ENCODE measurements around the gene PNKP. TPM values are rescaled to one million over a fixed set of nuclear protein-coding genes. Genes with fewer than 3 reads are reported as not detected.

The PNKP gene
- polyA plus RNA-seq, 1 donor from 2014 or later, result 43.1 TPM

DNA sequence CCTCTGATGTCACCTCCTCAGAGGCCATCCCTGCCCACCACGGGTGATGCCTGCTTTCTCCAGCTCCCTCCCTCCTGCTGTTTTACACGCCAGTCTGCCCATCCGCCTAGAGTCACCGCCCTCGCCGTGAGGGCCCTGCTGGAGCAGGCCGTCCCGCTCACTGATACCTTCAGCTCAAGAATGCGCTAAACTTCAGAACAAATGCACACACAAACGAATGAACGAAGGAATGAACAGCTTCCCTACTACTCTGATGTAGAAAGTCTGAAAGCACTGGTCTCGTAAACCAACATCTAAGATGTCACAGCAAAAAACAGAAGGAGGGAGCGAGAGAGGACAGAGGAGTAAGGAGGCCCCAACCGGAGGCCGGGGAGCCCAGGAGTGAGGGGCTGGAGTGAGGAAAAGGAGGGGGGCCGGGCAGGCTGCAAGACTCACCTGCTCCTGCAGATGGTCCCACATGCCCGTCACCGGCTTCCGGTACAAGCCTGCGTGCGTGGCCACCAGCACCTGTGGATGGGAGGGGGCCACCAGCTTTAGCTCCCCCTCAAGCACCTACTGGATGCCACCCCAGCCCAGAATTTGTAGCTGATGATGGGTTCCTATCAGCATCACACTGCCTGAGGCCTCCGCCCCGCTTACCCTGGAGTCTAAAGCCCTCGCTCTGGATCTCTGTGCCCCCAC, 4.0 kb downstream of the PNKP start:
- H3K36me3 ChIP-seq (ENCODE audit: insufficient read depth, low read length), result no peaks in the 10 kb centered on the region
- no peak overlapping the region for H3K27ac ChIP-seq (ENCODE audit: low read length)
- no peak overlapping the region for H3K9ac ChIP-seq (ENCODE audit: low read length)
- H2AFZ ChIP-seq (ENCODE audit: low read depth, low read length), result no peak overlapping the region
- no peak overlapping the region for H3K4me2 ChIP-seq (ENCODE audit: low read length)
- H3K9me2 ChIP-seq (ENCODE audit: insufficient read depth, low read length), result no peaks in the 10 kb centered on the region
- H3K79me2 ChIP-seq (replicated peaks; ENCODE audit: insufficient read depth, low read length), result peaks cover 22% of the 10 kb centered on the region
- no peaks in the 10 kb centered on the region for H3F3A ChIP-seq (ENCODE audit: insufficient read depth, low read length, poor library complexity, severe bottlenecking)
- no peak overlapping the region for H3K4me3 ChIP-seq (ENCODE audit: low read length)
- no peaks in the 10 kb centered on the region for H3K9me3 ChIP-seq (ENCODE audit: low read length)
- TF ChIP-seq MXI1 (conservative IDR thresholded peaks at IDR 0.05; ENCODE audit: poor library complexity, severe bottlenecking) (no peak), SMC3 (conservative IDR thresholded peaks at IDR 0.05; ENCODE audit: poor library complexity) (no peak), EZH2 (IDR thresholded peaks at IDR 0.05; ENCODE audit: borderline replicate concordance, insufficient read depth, low read length, poor library complexity, severe bottlenecking) (no peak), RAD21 (conservative IDR thresholded peaks at IDR 0.05) (no peak), EP300 (conservative IDR thresholded peaks at IDR 0.05; ENCODE audit: poor library complexity, severe bottlenecking) (no peak), TAF1 (IDR thresholded peaks at IDR 0.05; ENCODE audit: low read depth) (no peak), POLR2AphosphoS5 (IDR thresholded peaks at IDR 0.05) (no peak)
- TF ChIP-seq, protein P1, sequence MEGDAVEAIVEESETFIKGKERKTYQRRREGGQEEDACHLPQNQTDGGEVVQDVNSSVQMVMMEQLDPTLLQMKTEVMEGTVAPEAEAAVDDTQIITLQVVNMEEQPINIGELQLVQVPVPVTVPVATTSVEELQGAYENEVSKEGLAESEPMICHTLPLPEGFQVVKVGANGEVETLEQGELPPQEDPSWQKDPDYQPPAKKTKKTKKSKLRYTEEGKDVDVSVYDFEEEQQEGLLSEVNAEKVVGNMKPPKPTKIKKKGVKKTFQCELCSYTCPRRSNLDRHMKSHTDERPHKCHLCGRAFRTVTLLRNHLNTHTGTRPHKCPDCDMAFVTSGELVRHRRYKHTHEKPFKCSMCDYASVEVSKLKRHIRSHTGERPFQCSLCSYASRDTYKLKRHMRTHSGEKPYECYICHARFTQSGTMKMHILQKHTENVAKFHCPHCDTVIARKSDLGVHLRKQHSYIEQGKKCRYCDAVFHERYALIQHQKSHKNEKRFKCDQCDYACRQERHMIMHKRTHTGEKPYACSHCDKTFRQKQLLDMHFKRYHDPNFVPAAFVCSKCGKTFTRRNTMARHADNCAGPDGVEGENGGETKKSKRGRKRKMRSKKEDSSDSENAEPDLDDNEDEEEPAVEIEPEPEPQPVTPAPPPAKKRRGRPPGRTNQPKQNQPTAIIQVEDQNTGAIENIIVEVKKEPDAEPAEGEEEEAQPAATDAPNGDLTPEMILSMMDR (IDR thresholded peaks at IDR 0.05; ENCODE audit: poor library complexity, severe bottlenecking), result no peak
- TF ChIP-seq, protein P2, sequence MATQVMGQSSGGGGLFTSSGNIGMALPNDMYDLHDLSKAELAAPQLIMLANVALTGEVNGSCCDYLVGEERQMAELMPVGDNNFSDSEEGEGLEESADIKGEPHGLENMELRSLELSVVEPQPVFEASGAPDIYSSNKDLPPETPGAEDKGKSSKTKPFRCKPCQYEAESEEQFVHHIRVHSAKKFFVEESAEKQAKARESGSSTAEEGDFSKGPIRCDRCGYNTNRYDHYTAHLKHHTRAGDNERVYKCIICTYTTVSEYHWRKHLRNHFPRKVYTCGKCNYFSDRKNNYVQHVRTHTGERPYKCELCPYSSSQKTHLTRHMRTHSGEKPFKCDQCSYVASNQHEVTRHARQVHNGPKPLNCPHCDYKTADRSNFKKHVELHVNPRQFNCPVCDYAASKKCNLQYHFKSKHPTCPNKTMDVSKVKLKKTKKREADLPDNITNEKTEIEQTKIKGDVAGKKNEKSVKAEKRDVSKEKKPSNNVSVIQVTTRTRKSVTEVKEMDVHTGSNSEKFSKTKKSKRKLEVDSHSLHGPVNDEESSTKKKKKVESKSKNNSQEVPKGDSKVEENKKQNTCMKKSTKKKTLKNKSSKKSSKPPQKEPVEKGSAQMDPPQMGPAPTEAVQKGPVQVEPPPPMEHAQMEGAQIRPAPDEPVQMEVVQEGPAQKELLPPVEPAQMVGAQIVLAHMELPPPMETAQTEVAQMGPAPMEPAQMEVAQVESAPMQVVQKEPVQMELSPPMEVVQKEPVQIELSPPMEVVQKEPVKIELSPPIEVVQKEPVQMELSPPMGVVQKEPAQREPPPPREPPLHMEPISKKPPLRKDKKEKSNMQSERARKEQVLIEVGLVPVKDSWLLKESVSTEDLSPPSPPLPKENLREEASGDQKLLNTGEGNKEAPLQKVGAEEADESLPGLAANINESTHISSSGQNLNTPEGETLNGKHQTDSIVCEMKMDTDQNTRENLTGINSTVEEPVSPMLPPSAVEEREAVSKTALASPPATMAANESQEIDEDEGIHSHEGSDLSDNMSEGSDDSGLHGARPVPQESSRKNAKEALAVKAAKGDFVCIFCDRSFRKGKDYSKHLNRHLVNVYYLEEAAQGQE (IDR thresholded peaks at IDR 0.05; ENCODE audit: borderline replicate concordance), result no peak
- H4K20me1 ChIP-seq (ENCODE audit: insufficient read depth), result no peaks in the 10 kb centered on the region
- H3K27me3 ChIP-seq (ENCODE audit: insufficient read depth, low read depth, low read length), result no peaks in the 10 kb centered on the region

DNA sequence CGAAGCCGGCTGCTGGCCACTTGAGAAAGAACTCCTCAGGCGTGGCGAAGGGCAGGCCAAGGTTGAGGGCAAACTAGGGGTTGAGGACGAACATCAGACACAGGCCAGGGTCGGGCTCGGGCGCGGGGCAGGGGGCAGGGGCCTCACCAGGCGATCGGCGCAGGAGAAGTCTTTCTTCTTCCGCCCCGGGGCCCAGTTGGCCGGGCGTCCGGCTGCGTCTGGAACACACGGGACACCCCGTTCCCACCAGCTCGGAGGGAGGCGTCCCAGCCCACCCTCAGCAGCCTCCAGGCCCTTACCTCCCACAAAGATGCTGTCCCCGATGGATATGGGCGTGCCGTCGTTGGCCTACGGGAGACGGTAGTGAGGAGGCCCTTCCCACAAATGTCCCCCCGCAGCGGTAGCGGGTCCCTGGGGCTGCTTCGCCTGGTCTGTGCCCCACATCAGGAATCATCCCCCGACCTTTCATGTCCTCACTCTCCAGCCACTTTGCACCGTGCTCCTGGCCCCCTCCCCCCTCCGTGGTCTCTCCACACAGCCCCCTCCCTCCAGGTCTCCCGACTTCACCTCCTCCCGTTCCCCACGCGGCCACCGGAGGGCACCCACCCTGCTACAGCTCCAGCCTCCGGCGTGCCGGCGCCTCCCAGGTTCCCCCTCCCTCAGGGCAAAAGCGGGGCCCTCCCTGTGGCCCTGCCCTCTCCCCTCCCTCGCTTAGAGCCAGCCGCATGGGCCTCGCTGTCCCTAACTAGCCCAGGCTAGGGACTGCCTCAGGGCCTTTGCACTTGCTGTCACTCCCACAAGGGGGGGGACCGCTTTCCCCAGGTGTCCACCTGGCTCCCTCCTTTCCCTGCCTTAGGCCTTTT, 4.8 kb downstream of the PNKP start:
- Histone ChIP-seq H3K79me2 (replicated peaks; ENCODE audit: insufficient read depth, low read length) (peaks cover 22% of the 10 kb centered on the region), H3K9ac (ENCODE audit: low read length) (no peak overlapping the region), H3K27ac (ENCODE audit: low read length) (no peak overlapping the region), H3K4me2 (ENCODE audit: low read length) (no peak overlapping the region), H3K4me3 (ENCODE audit: low read length) (no peak overlapping the region), H4K20me1 (ENCODE audit: insufficient read depth) (peaks cover 2% of the 10 kb centered on the region), H3K9me3 (ENCODE audit: low read length) (no peaks in the 10 kb centered on the region), H3K9me2 (ENCODE audit: insufficient read depth, low read length) (no peaks in the 10 kb centered on the region), H3K36me3 (ENCODE audit: insufficient read depth, low read length) (no peaks in the 10 kb centered on the region), H2AFZ (ENCODE audit: low read depth, low read length) (no peak overlapping the region), H3K27me3 (ENCODE audit: insufficient read depth, low read depth, low read length) (no peaks in the 10 kb centered on the region), H3F3A (ENCODE audit: insufficient read depth, low read length, poor library complexity, severe bottlenecking) (no peaks in the 10 kb centered on the region)
- TF ChIP-seq, protein P1 (IDR thresholded peaks at IDR 0.05; ENCODE audit: poor library complexity, severe bottlenecking), result no peak

All from neural cell (in vitro differentiated cells).